DOHH2 (cell line): Measurements from ENCODE around the gene HAPLN2.

Source experiments
- EZH2phosphoT487 ChIP-seq: fragments of 200-600 bp; sonication (generic); IDR thresholded peaks from 2 replicates; pipeline ENCODE4 v1.6.1; 2017; ENCODE audit warnings: borderline replicate concordance, mild to moderate bottlenecking, antibody characterized with exemption, low read length, moderate library complexity, mixed read lengths
- TF ChIP-seq, protein P1 (sequence below): fragments of 200-600 bp; sonication (generic); IDR thresholded peaks from one replicate; pipeline ENCODE4 v1.5.1; 2014; ENCODE audit warnings: antibody characterized with exemption, mild to moderate bottlenecking, low read depth, low read length; ENCODE audit not compliant: poor library complexity, severe bottlenecking

DNA sequence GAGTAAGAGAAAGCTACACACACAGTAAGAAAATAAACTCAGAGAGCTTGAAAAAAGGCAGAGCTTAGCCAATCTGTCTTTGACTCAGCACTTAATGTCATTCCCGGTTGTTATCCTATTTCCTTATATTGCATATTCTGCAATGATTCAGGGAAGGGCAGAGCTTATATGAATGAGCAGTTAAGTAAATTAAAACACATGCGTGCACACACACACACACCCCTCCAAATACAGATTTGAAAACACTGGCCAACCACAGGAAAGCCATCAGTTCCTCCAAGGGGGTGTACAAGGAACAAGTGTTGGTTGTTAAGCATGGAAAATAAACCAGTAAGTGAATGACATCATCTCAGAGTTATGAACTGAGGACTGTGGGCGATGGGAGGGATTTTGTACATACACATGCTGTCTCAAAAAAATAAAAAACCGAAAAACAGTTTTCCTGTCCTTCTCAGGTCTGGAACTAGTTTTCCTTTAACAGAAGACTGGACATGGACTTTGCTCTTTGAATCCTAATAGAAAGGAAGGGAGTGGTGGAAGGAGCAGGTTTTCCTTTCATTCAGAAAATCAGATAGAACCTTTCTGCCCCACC is 47.9 kb upstream of the HAPLN2 start:
- no peak for TF ChIP-seq EZH2phosphoT487
- TF ChIP-seq, protein P1, sequence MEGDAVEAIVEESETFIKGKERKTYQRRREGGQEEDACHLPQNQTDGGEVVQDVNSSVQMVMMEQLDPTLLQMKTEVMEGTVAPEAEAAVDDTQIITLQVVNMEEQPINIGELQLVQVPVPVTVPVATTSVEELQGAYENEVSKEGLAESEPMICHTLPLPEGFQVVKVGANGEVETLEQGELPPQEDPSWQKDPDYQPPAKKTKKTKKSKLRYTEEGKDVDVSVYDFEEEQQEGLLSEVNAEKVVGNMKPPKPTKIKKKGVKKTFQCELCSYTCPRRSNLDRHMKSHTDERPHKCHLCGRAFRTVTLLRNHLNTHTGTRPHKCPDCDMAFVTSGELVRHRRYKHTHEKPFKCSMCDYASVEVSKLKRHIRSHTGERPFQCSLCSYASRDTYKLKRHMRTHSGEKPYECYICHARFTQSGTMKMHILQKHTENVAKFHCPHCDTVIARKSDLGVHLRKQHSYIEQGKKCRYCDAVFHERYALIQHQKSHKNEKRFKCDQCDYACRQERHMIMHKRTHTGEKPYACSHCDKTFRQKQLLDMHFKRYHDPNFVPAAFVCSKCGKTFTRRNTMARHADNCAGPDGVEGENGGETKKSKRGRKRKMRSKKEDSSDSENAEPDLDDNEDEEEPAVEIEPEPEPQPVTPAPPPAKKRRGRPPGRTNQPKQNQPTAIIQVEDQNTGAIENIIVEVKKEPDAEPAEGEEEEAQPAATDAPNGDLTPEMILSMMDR = no peak
